Sigmoid colon (tissue), 7 donors: Measurements from ENCODE around the gene CCDC192. TPM values are rescaled to one million over a fixed set of nuclear protein-coding genes. Genes with fewer than 3 reads are reported as not detected.
A peak's percentile ranks its signal among the peaks of the same experiment; 100 is the strongest.

Experiments used
- DNase-seq: peaks from one replicate; pipeline ENCODE4 v3.0.0-alpha.2; 2019
- H3K27ac ChIP-seq, 4 donors: fragments of 200-600 bp; sonication (generic); one replicate each; pipeline ENCODE4 v1.5.1; 2016 to 2019; ENCODE audit warnings: mild to moderate bottlenecking in 1 of 4
- H3K27me3 ChIP-seq, 3 donors: fragments of 200-600 bp; sonication (generic); one replicate each; pipeline ENCODE4 v1.5.1; 2019; ENCODE audit warnings: mild to moderate bottlenecking in 1 of 3
- H3K36me3 ChIP-seq, 4 donors: fragments of 200-600 bp; sonication (generic); one replicate each; pipeline ENCODE4 v1.5.1; 2016 to 2019
- H3K4me1 ChIP-seq, 4 donors: fragments of 200-600 bp; sonication (generic); one replicate each; pipeline ENCODE4 v1.5.1; 2017 to 2019
- H3K4me3 ChIP-seq, 4 donors: fragments of 200-600 bp; sonication (generic); one replicate each; pipeline ENCODE4 v1.5.1; 2017 to 2019; ENCODE audit warnings: mild to moderate bottlenecking in 2 of 4, moderate library complexity in 1 of 4
- H3K9me3 ChIP-seq, 4 donors: fragments of 200-600 bp in 3 of 4; sonication (generic) in 3 of 4; one replicate each; pipeline versions ENCODE4 v1.5.1 to v1.6.1; 2013 to 2019
- EP300 ChIP-seq, 4 donors: sonication (generic); formaldehyde crosslinking; IDR thresholded peaks; one replicate each; pipeline ENCODE4 v1.6.1; 2017; ENCODE audit warnings: antibody characterized with exemption in 4 of 4
- POLR2A ChIP-seq, 2 donors: fragments of 450-650 bp; IDR thresholded peaks; one replicate each; pipeline ENCODE4 v1.6.1; 2016; ENCODE audit warnings: antibody characterized with exemption in 2 of 2, mild to moderate bottlenecking in 2 of 2, moderate library complexity in 2 of 2
- POLR2AphosphoS5 ChIP-seq, 4 donors: sonication (generic); formaldehyde crosslinking; IDR thresholded peaks; one replicate each; pipeline ENCODE4 v1.6.1; 2017; ENCODE audit warnings: antibody characterized with exemption in 4 of 4
- WGBS, 2 donors: extraction: QIAGEN DNeasy Blood & Tissue Kit; methylation state at CpG; one replicate each; pipeline ENCODE4 v1.1.7; 2013; 5-methylcytosine and 5-hydroxymethylcytosine counted together
- intact Hi-C: fragments of 100-400 bp; cut with DNase I; formaldehyde crosslinking; loops from one replicate; pipeline ENCODE4 v1.15.1; 2023
- polyA plus RNA-seq, 3 donors: library from polyadenylated mRNA; stranded (reverse); fragments of 200-250 nt; gene quantifications; one replicate each; pipeline ENCODE4 v1.2.3, GENCODE V29; 2013
- total RNA-seq, 4 donors: library from RNA; depleted of rRNA; stranded (reverse); fragments of >200 nt; gene quantifications; one replicate each; pipeline ENCODE4 v1.1.0, GENCODE V29; 2016
- TF ChIP-seq, protein P1 (sequence below), 4 experiments: fragments of 450-650 bp in 3 of 4; fragments of 200-600 bp in 1 of 4; IDR thresholded peaks; one replicate each; pipeline ENCODE4 v1.5.1; 2016 to 2019; ENCODE audit warnings: antibody characterized with exemption in 4 of 4, mild to moderate bottlenecking in 3 of 4, moderate library complexity in 2 of 4
- donor health status: healthy with polysubstance abuse.
- donor health status: Bipolar disorder and iron deficiency.
- donor health status: healthy.

Gene CCDC192
- total and polyA plus RNA-seq, 7 donors, result 0.36 to 2.4 TPM; not detected in 5

DNA sequence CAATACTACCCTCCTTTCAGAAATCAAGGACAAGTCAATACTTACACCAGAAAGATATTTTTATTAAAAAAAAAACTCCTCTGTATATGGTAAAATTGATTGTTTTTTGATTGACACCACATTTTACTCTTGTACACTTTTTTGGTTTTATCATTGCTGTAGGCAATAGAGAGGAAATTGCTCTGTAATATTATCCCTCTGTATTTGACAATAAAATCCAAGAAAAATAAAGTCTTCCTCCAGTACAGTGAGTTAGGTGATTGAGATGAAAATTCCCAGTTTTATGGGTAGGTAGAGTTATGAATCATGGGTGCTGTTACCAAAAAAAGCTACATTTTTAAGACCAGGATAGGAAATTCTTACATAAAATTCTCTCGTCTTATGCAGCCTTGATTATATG is 22.6 kb upstream of the CCDC192 start:
- intact Hi-C loops, result no loop called here
- H3K4me3 ChIP-seq, result no peak overlapping the region
- no peaks in the 10 kb centered on the region for H3K27me3 ChIP-seq
- H3K4me1 ChIP-seq, result no peaks in the 10 kb centered on the region
- H3K36me3 ChIP-seq, result no peaks in the 10 kb centered on the region
- WGBS, 2 donors, result 92 to 96% methylated on average over 1 of the region's 1 CpG
- no peak overlapping the region for H3K27ac ChIP-seq
- no peaks in the 10 kb centered on the region for H3K9me3 ChIP-seq
- TF ChIP-seq, protein P1, sequence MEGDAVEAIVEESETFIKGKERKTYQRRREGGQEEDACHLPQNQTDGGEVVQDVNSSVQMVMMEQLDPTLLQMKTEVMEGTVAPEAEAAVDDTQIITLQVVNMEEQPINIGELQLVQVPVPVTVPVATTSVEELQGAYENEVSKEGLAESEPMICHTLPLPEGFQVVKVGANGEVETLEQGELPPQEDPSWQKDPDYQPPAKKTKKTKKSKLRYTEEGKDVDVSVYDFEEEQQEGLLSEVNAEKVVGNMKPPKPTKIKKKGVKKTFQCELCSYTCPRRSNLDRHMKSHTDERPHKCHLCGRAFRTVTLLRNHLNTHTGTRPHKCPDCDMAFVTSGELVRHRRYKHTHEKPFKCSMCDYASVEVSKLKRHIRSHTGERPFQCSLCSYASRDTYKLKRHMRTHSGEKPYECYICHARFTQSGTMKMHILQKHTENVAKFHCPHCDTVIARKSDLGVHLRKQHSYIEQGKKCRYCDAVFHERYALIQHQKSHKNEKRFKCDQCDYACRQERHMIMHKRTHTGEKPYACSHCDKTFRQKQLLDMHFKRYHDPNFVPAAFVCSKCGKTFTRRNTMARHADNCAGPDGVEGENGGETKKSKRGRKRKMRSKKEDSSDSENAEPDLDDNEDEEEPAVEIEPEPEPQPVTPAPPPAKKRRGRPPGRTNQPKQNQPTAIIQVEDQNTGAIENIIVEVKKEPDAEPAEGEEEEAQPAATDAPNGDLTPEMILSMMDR (IDR thresholded peaks at IDR 0.05), result no peak
- TF ChIP-seq EP300 (IDR thresholded peaks at IDR 0.05) (no peak), POLR2A (IDR thresholded peaks at IDR 0.05) (no peak), POLR2AphosphoS5 (IDR thresholded peaks at IDR 0.05) (no peak)
- no peak for DNase-seq

DNA sequence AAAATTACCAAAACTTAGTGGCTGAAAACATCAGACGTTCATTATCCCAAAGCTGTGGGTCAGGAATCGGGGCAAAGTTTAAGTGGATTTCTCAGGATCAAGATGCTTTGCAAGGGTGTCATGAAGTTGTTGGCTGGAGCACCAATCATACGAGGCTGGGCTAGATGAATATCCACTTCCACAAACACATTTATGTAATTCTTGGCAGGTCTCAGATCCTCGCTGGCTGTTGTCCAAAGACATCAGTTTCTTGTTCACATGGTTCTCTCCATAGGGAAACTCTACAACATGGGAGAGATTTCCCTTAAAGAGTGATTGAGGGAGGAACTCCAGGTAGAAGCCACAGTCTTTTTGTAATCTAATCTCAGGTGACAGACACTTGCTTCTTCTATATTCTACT is 20.2 kb upstream of the CCDC192 start:
- no peak for DNase-seq
- Histone ChIP-seq H3K36me3 (no peaks in the 10 kb centered on the region), H3K27me3 (no peaks in the 10 kb centered on the region), H3K27ac (no peak overlapping the region), H3K4me3 (no peak overlapping the region), H3K4me1 (no peaks in the 10 kb centered on the region), H3K9me3 (no peaks in the 10 kb centered on the region)
- intact Hi-C loops, result no loop called here
- WGBS, 2 donors, result 65 to 79% methylated on average over 4 of the region's 4 CpGs
- TF ChIP-seq, protein P1 (IDR thresholded peaks at IDR 0.05), result no peak
- no peak for TF ChIP-seq POLR2AphosphoS5 (IDR thresholded peaks at IDR 0.05)
- no peak for TF ChIP-seq EP300 (IDR thresholded peaks at IDR 0.05)
- no peak for TF ChIP-seq POLR2A (IDR thresholded peaks at IDR 0.05)

DNA sequence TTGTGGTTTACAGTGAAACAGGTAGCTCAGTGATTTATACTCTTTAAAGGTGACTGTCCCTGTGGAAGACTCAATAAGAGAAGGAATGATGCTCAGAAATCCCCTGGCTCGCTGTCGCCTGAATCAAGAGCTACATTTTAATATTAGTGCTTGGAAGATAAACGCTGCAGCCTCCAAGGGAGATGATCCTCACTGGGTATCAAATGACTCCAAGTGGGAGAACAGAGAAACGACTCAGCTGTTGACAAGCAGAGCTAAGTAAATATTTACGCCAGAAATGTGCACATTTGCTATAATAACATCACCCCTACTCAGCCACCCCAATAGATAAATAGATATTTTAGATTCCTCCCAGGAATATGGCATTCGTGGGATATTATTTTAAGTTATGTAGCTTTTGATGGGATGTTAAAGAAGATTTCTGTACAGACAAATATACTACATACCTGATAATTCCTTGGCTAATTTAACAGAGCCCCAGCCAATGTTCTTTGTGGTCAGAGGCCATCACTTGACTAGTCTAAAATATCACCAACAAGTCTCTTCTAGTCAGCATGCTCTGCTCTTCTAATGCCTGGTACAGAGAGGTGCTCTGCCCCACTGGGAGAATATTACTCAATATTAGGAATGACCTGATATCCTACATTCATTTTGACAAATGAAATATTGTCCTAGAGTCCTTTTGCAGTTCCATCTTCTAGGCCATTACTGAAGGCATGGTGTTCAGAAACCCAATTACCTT is 18.3 kb upstream of the CCDC192 start:
- intact Hi-C loops, result no loop called here
- H3K4me3 ChIP-seq, result no peak overlapping the region
- no peaks in the 10 kb centered on the region for H3K9me3 ChIP-seq
- no peaks in the 10 kb centered on the region for H3K4me1 ChIP-seq
- WGBS, 2 donors, result 70 to 79% methylated on average over 6 of the region's 6 CpGs
- no peaks in the 10 kb centered on the region for H3K27me3 ChIP-seq
- H3K27ac ChIP-seq, result no peak overlapping the region
- TF ChIP-seq POLR2AphosphoS5 (IDR thresholded peaks at IDR 0.05) (no peak), EP300 (IDR thresholded peaks at IDR 0.05) (no peak), POLR2A (IDR thresholded peaks at IDR 0.05) (no peak)
- TF ChIP-seq, protein P1 (IDR thresholded peaks at IDR 0.05), result no peak
- no peaks in the 10 kb centered on the region for H3K36me3 ChIP-seq
- no peak for DNase-seq

DNA sequence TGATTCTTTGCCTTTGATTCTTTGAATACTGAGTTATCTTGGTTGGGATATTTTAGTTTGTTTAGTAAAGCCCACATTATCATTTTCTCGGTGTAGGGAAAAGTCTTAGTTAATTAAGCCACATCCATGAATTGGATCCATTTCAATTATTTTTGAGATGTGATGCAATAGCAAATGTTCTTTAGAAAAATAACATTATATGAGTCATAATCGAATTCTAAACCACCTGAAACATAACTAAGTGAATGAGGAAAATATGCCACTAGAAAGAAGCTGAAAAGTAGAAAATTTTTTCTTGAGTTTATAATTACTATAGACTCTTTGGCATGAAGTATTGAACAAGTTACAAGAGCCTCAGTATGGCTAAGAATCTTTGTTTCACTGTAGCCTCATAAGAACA is 17.5 kb upstream of the CCDC192 start:
- Histone ChIP-seq H3K27me3 (no peaks in the 10 kb centered on the region), H3K4me1 (no peaks in the 10 kb centered on the region), H3K36me3 (no peaks in the 10 kb centered on the region), H3K9me3 (no peaks in the 10 kb centered on the region), H3K4me3 (no peak overlapping the region), H3K27ac (no peak overlapping the region)
- WGBS, 2 donors, result 74 to 77% methylated on average over 2 of the region's 2 CpGs
- intact Hi-C loops, result no loop called here
- TF ChIP-seq EP300 (IDR thresholded peaks at IDR 0.05) (no peak), POLR2AphosphoS5 (IDR thresholded peaks at IDR 0.05) (no peak)
- DNase-seq, result no peak

DNA sequence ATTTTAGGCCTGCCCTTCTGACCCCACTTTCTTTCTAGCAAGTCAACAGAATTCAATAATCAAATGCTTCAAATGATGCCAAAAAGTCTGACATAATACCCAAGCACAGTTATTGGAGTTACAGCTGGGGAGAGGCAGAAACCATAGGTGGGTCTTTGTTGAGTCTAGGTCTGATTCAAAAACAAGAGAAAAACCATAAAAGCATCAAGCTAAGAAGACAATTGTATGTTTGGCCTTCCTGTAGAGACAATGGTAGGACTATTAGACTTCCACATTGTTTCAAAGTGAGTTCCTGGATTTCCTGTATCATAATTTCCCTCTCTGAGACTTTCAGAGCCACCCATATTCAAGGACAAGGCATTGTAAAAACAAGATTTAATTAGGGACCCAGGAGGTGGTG is 16.8 kb upstream of the CCDC192 start:
- Histone ChIP-seq H3K4me3 (no peak overlapping the region), H3K9me3 (no peaks in the 10 kb centered on the region), H3K27me3 (no peaks in the 10 kb centered on the region), H3K4me1 (no peaks in the 10 kb centered on the region), H3K36me3 (no peaks in the 10 kb centered on the region), H3K27ac (peak overlapping the region in 1 of 4 donors; percentile 21)
- no peak for DNase-seq
- intact Hi-C loops, result no loop called here
- TF ChIP-seq POLR2A (IDR thresholded peaks at IDR 0.05) (no peak), EP300 (IDR thresholded peaks at IDR 0.05) (no peak), POLR2AphosphoS5 (IDR thresholded peaks at IDR 0.05) (no peak)
- TF ChIP-seq, protein P1 (IDR thresholded peaks at IDR 0.05), result no peak
